ENCODE results near the gene RBMS1. TPM values are rescaled to one million over a fixed set of nuclear protein-coding genes. Genes with fewer than 3 reads are reported as not detected.
A peak's percentile ranks its signal among the peaks of the same experiment; 100 is the strongest.

The RBMS1 gene
- total RNA-seq, 2 experiments from 2014 or later = 65.5 to 67.5 TPM

GRCh38 chr2:160288324-160288723, 205.3 kb downstream of the RBMS1 start:
- CTCF ChIA-PET = no interaction called here
- POLR2A ChIA-PET = no interaction called here
- H3K4me3 Mint-ChIP-seq = no peak overlapping the region
- peaks cover 60% of the 10 kb centered on the region for H3K36me3 Mint-ChIP-seq (ENCODE audit: low read depth)
- no peak for DNase-seq
- no peak overlapping the region for H3K27ac Mint-ChIP-seq
- peaks cover 4% of the 10 kb centered on the region for H3K4me1 Mint-ChIP-seq
- H3K9me3 Mint-ChIP-seq = no peaks in the 10 kb centered on the region
- H3K27me3 Mint-ChIP-seq = no peaks in the 10 kb centered on the region

GRCh38 chr2:160287476-160287875, 206.1 kb downstream of the RBMS1 start:
- no peak for DNase-seq
- Mint-ChIP-seq H3K4me1 (peaks cover 4% of the 10 kb centered on the region), H3K9me3 (no peaks in the 10 kb centered on the region), H3K27ac (no peak overlapping the region), H3K36me3 (ENCODE audit: low read depth) (peaks cover 58% of the 10 kb centered on the region), H3K27me3 (no peaks in the 10 kb centered on the region), H3K4me3 (no peak overlapping the region)
- CTCF ChIA-PET = no interaction called here
- POLR2A ChIA-PET = no interaction called here

GRCh38 chr2:160286551-160286950, 207.1 kb downstream of the RBMS1 start:
- H3K27ac Mint-ChIP-seq = no peak overlapping the region
- no peak overlapping the region for H3K4me3 Mint-ChIP-seq
- peaks cover 58% of the 10 kb centered on the region for H3K36me3 Mint-ChIP-seq (ENCODE audit: low read depth)
- peaks cover 7% of the 10 kb centered on the region for H3K4me1 Mint-ChIP-seq
- no peak for DNase-seq
- POLR2A ChIA-PET = no interaction called here
- H3K9me3 Mint-ChIP-seq = no peaks in the 10 kb centered on the region
- no peaks in the 10 kb centered on the region for H3K27me3 Mint-ChIP-seq
- CTCF ChIA-PET = no interaction called here

GRCh38 chr2:160283675-160284074, 209.9 kb downstream of the RBMS1 start:
- no peak for DNase-seq
- peaks cover 64% of the 10 kb centered on the region for H3K36me3 Mint-ChIP-seq (ENCODE audit: low read depth)
- POLR2A ChIA-PET = interaction anchor here (1.9 kb wide), 1 partner anchor 11 kb away, joined by 5 read pairs; no protein-coding TSS in a partner anchor

GRCh38 chr2:160282063-160282580, 211.5 kb downstream of the RBMS1 start:
- Mint-ChIP-seq H3K9me3 (no peaks in the 10 kb centered on the region), H3K4me1 (peaks cover 27% of the 10 kb centered on the region), H3K36me3 (ENCODE audit: low read depth) (peaks cover 69% of the 10 kb centered on the region), H3K27ac (no peak overlapping the region), H3K4me3 (no peak overlapping the region), H3K27me3 (no peaks in the 10 kb centered on the region)
- ChIA-PET CTCF (no interaction called here), POLR2A (no interaction called here)
- DNase-seq = no peak

More at GRCh38 chr2:160283675-160284074, 209.9 kb downstream of the RBMS1 start:
- Mint-ChIP-seq H3K27me3 (no peaks in the 10 kb centered on the region), H3K4me1 (peaks cover 20% of the 10 kb centered on the region), H3K9me3 (no peaks in the 10 kb centered on the region), H3K4me3 (no peak overlapping the region), H3K27ac (no peak overlapping the region)
- CTCF ChIA-PET = no interaction called here

- no peaks in the 10 kb centered on the region for H3K9me3 Mint-ChIP-seq
- H3K36me3 Mint-ChIP-seq (ENCODE audit: low read depth) = peaks cover 71% of the 10 kb centered on the region
Observed at GRCh38 chr2:160281213-160281612, 212.4 kb downstream of the RBMS1 start.

GRCh38 chr2:160279813-160280465, 213.7 kb downstream of the RBMS1 start:
- H3K4me3 Mint-ChIP-seq = no peak overlapping the region
- DNase-seq = no peak
- H3K27me3 Mint-ChIP-seq = no peaks in the 10 kb centered on the region
- ChIA-PET POLR2A (interaction anchor here (1.3 kb wide), 1 partner anchor 9 kb away, joined by 3 read pairs; no protein-coding TSS in a partner anchor), CTCF (interaction anchor here (1.4 kb wide), 1 partner anchor 10 kb away, joined by 6 read pairs; no protein-coding TSS in a partner anchor)
- peaks cover 81% of the 10 kb centered on the region for H3K36me3 Mint-ChIP-seq (ENCODE audit: low read depth)
- peak overlapping the region; percentile 66 for H3K27ac Mint-ChIP-seq
- H3K9me3 Mint-ChIP-seq = no peaks in the 10 kb centered on the region
- H3K4me1 Mint-ChIP-seq = peaks cover 27% of the 10 kb centered on the region

More at GRCh38 chr2:160281213-160281612, 212.4 kb downstream of the RBMS1 start:
- Mint-ChIP-seq H3K4me1 (peaks cover 27% of the 10 kb centered on the region), H3K4me3 (no peak overlapping the region), H3K27me3 (no peaks in the 10 kb centered on the region), H3K27ac (no peak overlapping the region)
- CTCF ChIA-PET = no interaction called here
- DNase-seq = no peak
- POLR2A ChIA-PET = no interaction called here

- Mint-ChIP-seq H3K36me3 (ENCODE audit: low read depth) (peaks cover 76% of the 10 kb centered on the region), H3K9me3 (no peaks in the 10 kb centered on the region)
- POLR2A ChIA-PET = interaction anchor here (1.3 kb wide), 1 partner anchor 11 kb away, joined by 3 read pairs; no protein-coding TSS in a partner anchor
Observed at GRCh38 chr2:160278879-160279177, 214.8 kb downstream of the RBMS1 start.

GRCh38 chr2:160278101-160278878, 215.3 kb downstream of the RBMS1 start:
- no peak for DNase-seq
- Mint-ChIP-seq H3K36me3 (ENCODE audit: low read depth) (peaks cover 78% of the 10 kb centered on the region), H3K27ac (no peak overlapping the region), H3K27me3 (no peaks in the 10 kb centered on the region), H3K4me1 (peaks cover 29% of the 10 kb centered on the region), H3K4me3 (no peak overlapping the region), H3K9me3 (no peaks in the 10 kb centered on the region)
- POLR2A ChIA-PET = no interaction called here
- CTCF ChIA-PET = interaction anchor here (1.0 kb wide), 1 partner anchor 716 kb away, joined by 3 read pairs; no protein-coding TSS in a partner anchor

More at GRCh38 chr2:160278879-160279177, 214.8 kb downstream of the RBMS1 start:
- CTCF ChIA-PET = interaction anchor here (1.0 to 1.4 kb wide), 2 partner anchors 9 to 715 kb away, joined by 3 to 6 read pairs; no protein-coding TSS in a partner anchor
- Mint-ChIP-seq H3K4me1 (peaks cover 29% of the 10 kb centered on the region), H3K27ac (no peak overlapping the region), H3K4me3 (no peak overlapping the region), H3K27me3 (no peaks in the 10 kb centered on the region)
- no peak for DNase-seq

- Mint-ChIP-seq H3K4me3 (no peak overlapping the region), H3K4me1 (peaks cover 32% of the 10 kb centered on the region), H3K27ac (no peak overlapping the region), H3K9me3 (no peaks in the 10 kb centered on the region), H3K27me3 (no peaks in the 10 kb centered on the region), H3K36me3 (ENCODE audit: low read depth) (peaks cover 80% of the 10 kb centered on the region)
- POLR2A ChIA-PET = no interaction called here
- DNase-seq = no peak
- CTCF ChIA-PET = interaction anchor here (1.2 kb wide), 1 partner anchor 17 kb away, joined by 3 read pairs; no protein-coding TSS in a partner anchor
Observed at GRCh38 chr2:160277151-160277550, 216.5 kb downstream of the RBMS1 start.

- Mint-ChIP-seq H3K27ac (no peak overlapping the region), H3K27me3 (no peaks in the 10 kb centered on the region), H3K9me3 (no peaks in the 10 kb centered on the region), H3K36me3 (ENCODE audit: low read depth) (peaks cover 82% of the 10 kb centered on the region), H3K4me1 (peaks cover 32% of the 10 kb centered on the region), H3K4me3 (no peak overlapping the region)
- ChIA-PET POLR2A (no interaction called here), CTCF (no interaction called here)
- DNase-seq = no peak
Observed at GRCh38 chr2:160275656-160276055, 218.0 kb downstream of the RBMS1 start.

GRCh38 chr2:160271171-160272086, 222.2 kb downstream of the RBMS1 start:
- Mint-ChIP-seq H3K36me3 (ENCODE audit: low read depth) (peaks cover 52% of the 10 kb centered on the region), H3K4me1 (peaks cover 29% of the 10 kb centered on the region), H3K9me3 (no peaks in the 10 kb centered on the region), H3K27ac (no peak overlapping the region), H3K4me3 (no peak overlapping the region), H3K27me3 (peaks cover 6% of the 10 kb centered on the region)
- ChIA-PET POLR2A (no interaction called here), CTCF (interaction anchor here (0.6 to 2.2 kb wide), 7 partner anchors 8 to 956 kb away, joined by 3 to 7 read pairs (median 4); no protein-coding TSS in a partner anchor)
- DNase-seq = no peak
